Measurements from ENCODE around the gene CNOT4. TPM values are rescaled to one million over a fixed set of nuclear protein-coding genes. Genes with fewer than 3 reads are reported as not detected.
"Not testable (repeated sequence)": the region's sequence is repeated elsewhere in the genome, so short reads cannot be mapped to it uniquely, and the experiment has no call there.

CNOT4 gene
- total RNA-seq, 1 experiment from 2014 or later, result 11.9 TPM

- DNase-seq (ENCODE audit: low read depth), result no peak
These were observed 50.8 kb downstream of the CNOT4 start for GRCh38 chr7:135459076-135459475.

GRCh38 chr7:135454060-135454459 is 55.8 kb downstream of the CNOT4 start:
- DNase-seq (ENCODE audit: low read depth), result no peak

- no peak for DNase-seq (ENCODE audit: low read depth)
These were observed 60.5 kb downstream of the CNOT4 start for GRCh38 chr7:135449436-135449835.

GRCh38 chr7:135448753-135449152 is 61.1 kb downstream of the CNOT4 start:
- no peak for DNase-seq (ENCODE audit: low read depth)

GRCh38 chr7:135447748-135448147 is 62.2 kb downstream of the CNOT4 start:
- peak; percentile 4 for DNase-seq (ENCODE audit: low read depth)

- DNase-seq (ENCODE audit: low read depth), result no peak
These were observed 64.2 kb downstream of the CNOT4 start for GRCh38 chr7:135445690-135446089.

- not testable (repeated sequence) for DNase-seq (ENCODE audit: low read depth)
These were observed 64.6 kb downstream of the CNOT4 start for GRCh38 chr7:135445266-135445665.

GRCh38 chr7:135441791-135442190 is 68.1 kb downstream of the CNOT4 start:
- peak; percentile 43 for DNase-seq (ENCODE audit: low read depth)

- DNase-seq (ENCODE audit: low read depth), result no peak
These were observed 75.9 kb downstream of the CNOT4 start for GRCh38 chr7:135434047-135434446.

- DNase-seq (ENCODE audit: low read depth), result no peak
These were observed 79.3 kb downstream of the CNOT4 start for GRCh38 chr7:135430626-135431025.

GRCh38 chr7:135428879-135429278 is 81.0 kb downstream of the CNOT4 start:
- DNase-seq (ENCODE audit: low read depth), result no peak

GRCh38 chr7:135428011-135428410 is 81.9 kb downstream of the CNOT4 start:
- no peak for DNase-seq (ENCODE audit: low read depth)

- DNase-seq (ENCODE audit: low read depth), result no peak
These were observed 82.7 kb downstream of the CNOT4 start for GRCh38 chr7:135427166-135427565.

GRCh38 chr7:135425036-135425435 is 84.9 kb downstream of the CNOT4 start:
- no peak for DNase-seq (ENCODE audit: low read depth)

GRCh38 chr7:135420786-135421185 is 89.1 kb downstream of the CNOT4 start:
- no peak for DNase-seq (ENCODE audit: low read depth)

- no peak for DNase-seq (ENCODE audit: low read depth)
These were observed 93.5 kb downstream of the CNOT4 start for GRCh38 chr7:135416431-135416830.

GRCh38 chr7:135414850-135415439 is 95.0 kb downstream of the CNOT4 start:
- DNase-seq (ENCODE audit: low read depth), result peak; percentile 51

- no peak for DNase-seq (ENCODE audit: low read depth)
These were observed 95.7 kb downstream of the CNOT4 start for GRCh38 chr7:135414208-135414607.

- DNase-seq (ENCODE audit: low read depth), result no peak
These were observed 98.8 kb downstream of the CNOT4 start for GRCh38 chr7:135411098-135411497.

- no peak for DNase-seq (ENCODE audit: low read depth)
These were observed 99.4 kb downstream of the CNOT4 start for GRCh38 chr7:135410543-135410942.

GRCh38 chr7:135409845-135410542 is 99.9 kb downstream of the CNOT4 start:
- no peak for DNase-seq (ENCODE audit: low read depth)

- DNase-seq (ENCODE audit: low read depth), result no peak
These were observed 102.0 kb downstream of the CNOT4 start for GRCh38 chr7:135407884-135408283.

- DNase-seq (ENCODE audit: low read depth), result no peak
These were observed 103.0 kb downstream of the CNOT4 start for GRCh38 chr7:135406918-135407317.

GRCh38 chr7:135405969-135406368 is 103.9 kb downstream of the CNOT4 start:
- no peak for DNase-seq (ENCODE audit: low read depth)

Measured in RPMI7951 (cell line).